ENCODE results near the gene WDR91.

WDR91 gene

GRCh38 chr7:135204876-135205275, 6.5 kb downstream of the WDR91 start:
- no peak overlapping the region for H2BK12ac ChIP-seq (ENCODE audit: low read length)
- no peak overlapping the region for H2BK120ac ChIP-seq (ENCODE audit: low read depth, low read length)
- no peak overlapping the region for H4K91ac ChIP-seq (ENCODE audit: low read depth, low read length, poor library complexity)
- no peak overlapping the region for H3K18ac ChIP-seq (ENCODE audit: low read length)
- no peak overlapping the region for H3K4me2 ChIP-seq (ENCODE audit: insufficient read depth, low read length, poor library complexity, severe bottlenecking)
- H3K23ac ChIP-seq (ENCODE audit: low read depth, low read length, poor library complexity): no peak overlapping the region
- no peak for DNase-seq (ENCODE audit: low spot score)
- H3K27ac ChIP-seq (replicated peaks; ENCODE audit: low read length): no peak overlapping the region
- H2AFZ ChIP-seq (ENCODE audit: low read length): no peak overlapping the region
- no CpG with 5 or more reads among the region's 5 CpGs for WGBS, 2 donors (ENCODE audit: extremely low coverage in 2 of 2, insufficient read length in 2 of 2, insufficient replicate concordance in 1 of 2)
- H2BK15ac ChIP-seq (ENCODE audit: low read length): no peak overlapping the region
- H3K9me3 ChIP-seq (replicated peaks in 1 of 2; ENCODE audit: control insufficient read depth in 2 of 2, insufficient read depth in 1 of 2, low read depth in 1 of 2, low read length in 2 of 2): no peaks in the 10 kb centered on the region
- H2BK5ac ChIP-seq (ENCODE audit: low read length): no peak overlapping the region
- H3K4ac ChIP-seq (ENCODE audit: low read length): no peak overlapping the region
- peaks cover 0 to 46% of the 10 kb centered on the region in 2 donors for H3K36me3 ChIP-seq (replicated peaks in 1 of 2; ENCODE audit: control insufficient read depth in 2 of 2, insufficient read depth in 2 of 2, low read length in 2 of 2)
- no peaks in the 10 kb centered on the region for H3K27me3 ChIP-seq (ENCODE audit: control insufficient read depth in 3 of 3, insufficient read depth in 3 of 3, low read depth in 1 of 3, low read length in 3 of 3)
- no peak overlapping the region for H4K8ac ChIP-seq (ENCODE audit: low read depth, low read length)
- no peak overlapping the region for H3K14ac ChIP-seq (ENCODE audit: low read length)
- H3K4me1 ChIP-seq (ENCODE audit: control insufficient read depth in 2 of 2, insufficient read depth in 1 of 2, low read depth in 1 of 2, low read length in 2 of 2): no peaks in the 10 kb centered on the region
- H3K4me3 ChIP-seq (ENCODE audit: low read length in 2 of 2): no peak overlapping the region
- H2AK5ac ChIP-seq (ENCODE audit: low read depth, low read length): no peak overlapping the region
- no peaks in the 10 kb centered on the region for H3K79me1 ChIP-seq (ENCODE audit: low read depth, low read length)
- no peak overlapping the region for H3K9ac ChIP-seq (ENCODE audit: low read depth, low read length, poor library complexity)

GRCh38 chr7:135204341-135204749, 7.0 kb downstream of the WDR91 start:
- Histone ChIP-seq H3K27me3 (ENCODE audit: control insufficient read depth in 3 of 3, insufficient read depth in 3 of 3, low read depth in 1 of 3, low read length in 3 of 3) (no peaks in the 10 kb centered on the region), H3K4me2 (ENCODE audit: insufficient read depth, low read length, poor library complexity, severe bottlenecking) (no peak overlapping the region), H3K36me3 (replicated peaks in 1 of 2; ENCODE audit: control insufficient read depth in 2 of 2, insufficient read depth in 2 of 2, low read length in 2 of 2) (peaks cover 0 to 46% of the 10 kb centered on the region in 2 donors), H4K91ac (ENCODE audit: low read depth, low read length, poor library complexity) (no peak overlapping the region), H2BK5ac (ENCODE audit: low read length) (no peak overlapping the region), H2AK5ac (ENCODE audit: low read depth, low read length) (no peak overlapping the region), H3K4ac (ENCODE audit: low read length) (no peak overlapping the region), H3K14ac (ENCODE audit: low read length) (no peak overlapping the region), H2AFZ (ENCODE audit: low read length) (no peak overlapping the region), H2BK120ac (ENCODE audit: low read depth, low read length) (no peak overlapping the region), H4K8ac (ENCODE audit: low read depth, low read length) (no peak overlapping the region), H3K79me1 (ENCODE audit: low read depth, low read length) (no peaks in the 10 kb centered on the region), H2BK15ac (ENCODE audit: low read length) (no peak overlapping the region), H3K9ac (ENCODE audit: low read depth, low read length, poor library complexity) (no peak overlapping the region), H3K18ac (ENCODE audit: low read length) (no peak overlapping the region), H3K27ac (replicated peaks; ENCODE audit: low read length) (no peak overlapping the region), H3K9me3 (replicated peaks in 1 of 2; ENCODE audit: control insufficient read depth in 2 of 2, insufficient read depth in 1 of 2, low read depth in 1 of 2, low read length in 2 of 2) (no peaks in the 10 kb centered on the region), H3K4me3 (ENCODE audit: low read length in 2 of 2) (no peak overlapping the region), H3K4me1 (ENCODE audit: control insufficient read depth in 2 of 2, insufficient read depth in 1 of 2, low read depth in 1 of 2, low read length in 2 of 2) (peaks cover 0 to 5% of the 10 kb centered on the region in 2 donors), H2BK12ac (ENCODE audit: low read length) (no peak overlapping the region), H3K23ac (ENCODE audit: low read depth, low read length, poor library complexity) (no peak overlapping the region)
- DNase-seq (ENCODE audit: low spot score): no peak
- no CpG with 5 or more reads among the region's 6 CpGs for WGBS, 2 donors (ENCODE audit: extremely low coverage in 2 of 2, insufficient read length in 2 of 2, insufficient replicate concordance in 1 of 2)

- Histone ChIP-seq H4K8ac (ENCODE audit: low read depth, low read length) (no peak overlapping the region), H2AK5ac (ENCODE audit: low read depth, low read length) (no peak overlapping the region), H3K4me1 (ENCODE audit: control insufficient read depth in 2 of 2, insufficient read depth in 1 of 2, low read depth in 1 of 2, low read length in 2 of 2) (peaks cover 0 to 6% of the 10 kb centered on the region in 2 donors), H3K4me3 (ENCODE audit: low read length in 2 of 2) (no peak overlapping the region), H3K9me3 (replicated peaks in 1 of 2; ENCODE audit: control insufficient read depth in 2 of 2, insufficient read depth in 1 of 2, low read depth in 1 of 2, low read length in 2 of 2) (no peaks in the 10 kb centered on the region), H2BK12ac (ENCODE audit: low read length) (no peak overlapping the region), H2BK120ac (ENCODE audit: low read depth, low read length) (no peak overlapping the region), H2BK15ac (ENCODE audit: low read length) (no peak overlapping the region), H3K14ac (ENCODE audit: low read length) (no peak overlapping the region), H3K23ac (ENCODE audit: low read depth, low read length, poor library complexity) (no peak overlapping the region), H2BK5ac (ENCODE audit: low read length) (no peak overlapping the region), H2AFZ (ENCODE audit: low read length) (no peak overlapping the region), H3K4me2 (ENCODE audit: insufficient read depth, low read length, poor library complexity, severe bottlenecking) (no peak overlapping the region), H3K27ac (replicated peaks; ENCODE audit: low read length) (no peak overlapping the region), H3K27me3 (ENCODE audit: control insufficient read depth in 3 of 3, insufficient read depth in 3 of 3, low read depth in 1 of 3, low read length in 3 of 3) (no peaks in the 10 kb centered on the region), H3K9ac (ENCODE audit: low read depth, low read length, poor library complexity) (no peak overlapping the region), H3K4ac (ENCODE audit: low read length) (no peak overlapping the region), H3K79me1 (ENCODE audit: low read depth, low read length) (no peaks in the 10 kb centered on the region), H3K36me3 (replicated peaks in 1 of 2; ENCODE audit: control insufficient read depth in 2 of 2, insufficient read depth in 2 of 2, low read length in 2 of 2) (peaks cover 1 to 67% of the 10 kb centered on the region in 2 donors), H4K91ac (ENCODE audit: low read depth, low read length, poor library complexity) (no peak overlapping the region), H3K18ac (ENCODE audit: low read length) (no peak overlapping the region)
- WGBS, 2 donors (ENCODE audit: extremely low coverage in 2 of 2, insufficient read length in 2 of 2, insufficient replicate concordance in 1 of 2): no CpG with 5 or more reads among the region's 2 CpGs
- no peak for DNase-seq (ENCODE audit: low spot score)
Measured at GRCh38 chr7:135201350-135201749, 10.0 kb downstream of the WDR91 start.

GRCh38 chr7:135200821-135201331, 10.4 kb downstream of the WDR91 start:
- no CpG with 5 or more reads among the region's 3 CpGs for WGBS, 2 donors (ENCODE audit: extremely low coverage in 2 of 2, insufficient read length in 2 of 2, insufficient replicate concordance in 1 of 2)

More at GRCh38 chr7:135200821-135201331, 10.4 kb downstream of the WDR91 start:
- no peak overlapping the region for H3K18ac ChIP-seq (ENCODE audit: low read length)
- no peak overlapping the region for H2BK5ac ChIP-seq (ENCODE audit: low read length)
- H3K14ac ChIP-seq (ENCODE audit: low read length): no peak overlapping the region
- H3K27ac ChIP-seq (replicated peaks; ENCODE audit: low read length): no peak overlapping the region
- no peak overlapping the region for H3K4me3 ChIP-seq (ENCODE audit: low read length in 2 of 2)
- no peak for DNase-seq (ENCODE audit: low spot score)
- no peak overlapping the region for H3K4ac ChIP-seq (ENCODE audit: low read length)
- H2BK15ac ChIP-seq (ENCODE audit: low read length): no peak overlapping the region
- H2AFZ ChIP-seq (ENCODE audit: low read length): no peak overlapping the region
- peaks cover 0 to 6% of the 10 kb centered on the region in 2 donors for H3K4me1 ChIP-seq (ENCODE audit: control insufficient read depth in 2 of 2, insufficient read depth in 1 of 2, low read depth in 1 of 2, low read length in 2 of 2)
- no peaks in the 10 kb centered on the region for H3K9me3 ChIP-seq (replicated peaks in 1 of 2; ENCODE audit: control insufficient read depth in 2 of 2, insufficient read depth in 1 of 2, low read depth in 1 of 2, low read length in 2 of 2)
- H3K4me2 ChIP-seq (ENCODE audit: insufficient read depth, low read length, poor library complexity, severe bottlenecking): no peak overlapping the region
- H4K8ac ChIP-seq (ENCODE audit: low read depth, low read length): no peak overlapping the region
- H3K36me3 ChIP-seq (replicated peaks in 1 of 2; ENCODE audit: control insufficient read depth in 2 of 2, insufficient read depth in 2 of 2, low read length in 2 of 2): peaks cover 1 to 72% of the 10 kb centered on the region in 2 donors
- H2BK12ac ChIP-seq (ENCODE audit: low read length): no peak overlapping the region
- H2BK120ac ChIP-seq (ENCODE audit: low read depth, low read length): no peak overlapping the region
- H4K91ac ChIP-seq (ENCODE audit: low read depth, low read length, poor library complexity): no peak overlapping the region
- no peak overlapping the region for H3K9ac ChIP-seq (ENCODE audit: low read depth, low read length, poor library complexity)
- H3K27me3 ChIP-seq (ENCODE audit: control insufficient read depth in 3 of 3, insufficient read depth in 3 of 3, low read depth in 1 of 3, low read length in 3 of 3): no peaks in the 10 kb centered on the region
- H2AK5ac ChIP-seq (ENCODE audit: low read depth, low read length): no peak overlapping the region
- H3K79me1 ChIP-seq (ENCODE audit: low read depth, low read length): no peaks in the 10 kb centered on the region
- no peak overlapping the region for H3K23ac ChIP-seq (ENCODE audit: low read depth, low read length, poor library complexity)
